IMR-90 (cell line): ENCODE data around the gene MRPS5. TPM values are rescaled to one million over a fixed set of nuclear protein-coding genes. Genes with fewer than 3 reads are reported as not detected.

Experiments used
- ATAC-seq: fragments of 200-7000 bp; cut with Tn5 transposase; 2 replicates; pipeline ENCODE4 v1.9.1; 2020; ENCODE audit warnings: low read depth, mild to moderate bottlenecking, moderate library complexity
- BruUV-seq: library from RNA; stranded (reverse); fragments of 400-500 nt; replicated peaks from 2 replicates; lab custom pipeline; 2021; lab: Mats Ljungman, UMichigan
- CTCF ChIA-PET: fragments of 300-600 bp; formaldehyde crosslinking; extraction: SDS; loops from one replicate; lab custom pipeline; 2021; ENCODE audit warnings: antibody characterized with exemption; lab: Yijun Ruan, JAX
- POLR2A ChIA-PET: fragments of 300-600 bp; sonication (Branson Sonifier 250); formaldehyde crosslinking; loops from one replicate; lab custom pipeline; 2022; ENCODE audit warnings: antibody characterized with exemption; ENCODE audit not compliant: unreplicated experiment; lab: Charles Lee
- DNase-seq: peaks from one replicate; pipeline ENCODE4 v3.0.0; 2013
- H2AFZ ChIP-seq: replicated peaks from 2 replicates; pipeline ENCODE3; 2013; ENCODE audit warnings: low read length, mild to moderate bottlenecking; ENCODE audit not compliant: poor library complexity
- H2AK5ac ChIP-seq: 2 replicates; pipeline ENCODE4 v1.6.1; 2013; ENCODE audit warnings: low read depth, low read length, inconsistent platforms
- H2AK9ac ChIP-seq: replicated peaks from 2 replicates; pipeline ENCODE3; 2013; ENCODE audit warnings: mild to moderate bottlenecking, low read depth, low read length, moderate library complexity; ENCODE audit not compliant: poor library complexity
- H2BK120ac ChIP-seq: 2 replicates; pipeline ENCODE4 v1.6.1; 2013; ENCODE audit warnings: low read depth, low read length, inconsistent platforms
- H2BK15ac ChIP-seq: 3 replicates; pipeline ENCODE4 v1.6.1; 2013; ENCODE audit warnings: low read depth, low read length, inconsistent platforms
- H2BK20ac ChIP-seq: 2 replicates; pipeline ENCODE4 v1.6.1; 2013; ENCODE audit warnings: low read depth, mild to moderate bottlenecking, inconsistent platforms, low read length, moderate library complexity
- H2BK5ac ChIP-seq: 2 replicates; pipeline ENCODE4 v1.6.1; 2013; ENCODE audit warnings: mild to moderate bottlenecking, low read depth, low read length, inconsistent platforms; ENCODE audit not compliant: poor library complexity, severe bottlenecking
- H3K14ac ChIP-seq: replicated peaks from 2 replicates; pipeline ENCODE4 v1.6.1; 2013; ENCODE audit warnings: low read depth, low read length, inconsistent platforms
- H3K18ac ChIP-seq: 2 replicates; pipeline ENCODE4 v1.6.1; 2013; ENCODE audit warnings: low read depth, low read length, control low read depth
- H3K23ac ChIP-seq: 2 replicates; pipeline ENCODE4 v1.6.1; 2013; ENCODE audit warnings: low read depth, low read length, inconsistent platforms
- H3K27ac ChIP-seq: 2 replicates; pipeline ENCODE4 v1.5.1; 2013; ENCODE audit warnings: mild to moderate bottlenecking, control low read depth, low read length; ENCODE audit not compliant: insufficient read depth
- H3K27me3 ChIP-seq: 2 replicates; pipeline ENCODE4 v1.6.1; 2013; ENCODE audit warnings: low read length; ENCODE audit not compliant: control insufficient read depth, insufficient read depth
- H3K36me3 ChIP-seq: 2 replicates; pipeline ENCODE4 v1.6.1; 2013; ENCODE audit warnings: low read length, mixed read lengths; ENCODE audit not compliant: control insufficient read depth, insufficient read depth
- H3K4ac ChIP-seq: 2 replicates; pipeline ENCODE4 v1.6.1; 2013; ENCODE audit warnings: low read depth, low read length, inconsistent platforms
- H3K4me1 ChIP-seq: 2 replicates; pipeline ENCODE4 v1.6.1; 2013; ENCODE audit warnings: low read length, mixed read lengths; ENCODE audit not compliant: control insufficient read depth, insufficient read depth
- H3K4me2 ChIP-seq: 2 replicates; pipeline ENCODE4 v1.6.1; 2013; ENCODE audit warnings: low read depth, mild to moderate bottlenecking, control low read depth, low read length, moderate library complexity
- H3K4me3 ChIP-seq: 2 replicates; pipeline ENCODE4 v1.5.1; 2013; ENCODE audit warnings: low read depth, mild to moderate bottlenecking, control low read depth, low read length, moderate library complexity; ENCODE audit not compliant: insufficient read depth
- H3K56ac ChIP-seq: 2 replicates; pipeline ENCODE4 v1.6.1; 2013; ENCODE audit warnings: low read length, inconsistent platforms; ENCODE audit not compliant: insufficient read depth; ENCODE audit errors: extremely low read depth
- H3K79me1 ChIP-seq, 2 experiments: 2 replicates each; pipeline ENCODE4 v1.6.1; 2013; ENCODE audit warnings: low read length in 2 of 2, inconsistent platforms in 1 of 2, low read depth in 1 of 2
- H3K9ac ChIP-seq: 2 replicates; pipeline ENCODE4 v1.6.1; 2013; ENCODE audit warnings: low read depth, low read length, control low read depth
- H3K9me1 ChIP-seq: 2 replicates; pipeline ENCODE4 v1.6.1; 2013; ENCODE audit warnings: low read length, inconsistent platforms; ENCODE audit not compliant: insufficient read depth
- H3K9me3 ChIP-seq: 2 replicates; pipeline ENCODE4 v1.6.1; 2013; ENCODE audit warnings: low read length; ENCODE audit not compliant: control insufficient read depth, insufficient read depth
- H4K20me1 ChIP-seq: 2 replicates; pipeline ENCODE4 v1.6.1; 2013; ENCODE audit warnings: low read length, inconsistent platforms; ENCODE audit not compliant: insufficient read depth
- H4K5ac ChIP-seq: 2 replicates; pipeline ENCODE4 v1.6.1; 2013; ENCODE audit warnings: mild to moderate bottlenecking, low read depth, low read length, control low read depth
- H4K8ac ChIP-seq, 2 experiments: 2 replicates each; pipeline ENCODE4 v1.6.1; 2013; ENCODE audit warnings: low read depth in 2 of 2, low read length in 2 of 2, control low read depth in 1 of 2, inconsistent platforms in 1 of 2
- H4K91ac ChIP-seq: 2 replicates; pipeline ENCODE4 v1.6.1; 2013; ENCODE audit warnings: low read depth, low read length, inconsistent platforms; ENCODE audit not compliant: insufficient read depth
- BHLHE40 ChIP-seq: fragments of 150-350 bp; IDR thresholded peaks from 2 replicates; pipeline ENCODE4 v1.6.1; 2016; ENCODE audit warnings: mild to moderate bottlenecking, low read depth, low read length
- CEBPB ChIP-seq: IDR thresholded peaks from 2 replicates; pipeline ENCODE4 v1.6.1; 2012; ENCODE audit warnings: low read depth, low read length, improper control_type of control experiment
- CHD1 ChIP-seq: IDR thresholded peaks from 2 replicates; pipeline ENCODE4 v1.6.1; 2012; ENCODE audit warnings: low read depth, low read length, improper control_type of control experiment
- FOS ChIP-seq: fragments of 150-350 bp; IDR thresholded peaks from 2 replicates; pipeline ENCODE4 v1.6.1; 2016; ENCODE audit warnings: low read depth, low read length
- MAZ ChIP-seq: IDR thresholded peaks from 2 replicates; pipeline ENCODE4 v1.6.1; 2012; ENCODE audit warnings: low read depth, mild to moderate bottlenecking, low read length, improper control_type of control experiment, moderate library complexity, borderline replicate concordance
- MXI1 ChIP-seq: IDR thresholded peaks from 2 replicates; pipeline ENCODE4 v1.6.1; 2012; ENCODE audit warnings: low read depth, mild to moderate bottlenecking, low read length, moderate library complexity, borderline replicate concordance
- NFE2L2 ChIP-seq: fragments of 150-350 bp; IDR thresholded peaks from 2 replicates; pipeline ENCODE4 v1.6.1; 2016; ENCODE audit warnings: low read depth, mild to moderate bottlenecking, low read length
- POLR2A ChIP-seq: IDR thresholded peaks from 2 replicates; pipeline ENCODE4 v1.6.1; 2012; ENCODE audit warnings: mild to moderate bottlenecking, low read depth, low read length
- RAD21 ChIP-seq: IDR thresholded peaks from 2 replicates; pipeline ENCODE4 v1.6.1; 2012; ENCODE audit warnings: low read length, improper control_type of control experiment
- RFX5 ChIP-seq: IDR thresholded peaks from 2 replicates; pipeline ENCODE4 v1.8.0; 2012; ENCODE audit warnings: low read depth, mild to moderate bottlenecking, low read length, moderate library complexity
- SMC3 ChIP-seq: fragments of 150-350 bp; IDR thresholded peaks from 2 replicates; pipeline ENCODE4 v1.6.1; 2016; ENCODE audit warnings: low read depth, mild to moderate bottlenecking, antibody characterized with exemption, low read length, moderate library complexity
- USF2 ChIP-seq: fragments of 150-350 bp; IDR thresholded peaks from 2 replicates; pipeline ENCODE4 v1.6.1; 2017; ENCODE audit warnings: mild to moderate bottlenecking, antibody characterized with exemption, low read length, low read depth
- WGBS, 2 experiments: methylation state at CpG; one replicate each; pipeline versions ENCODE4 v1.1.5 to v1.1.7; 2013; ENCODE audit warnings: missing lambda C conversion rate in 2 of 2; ENCODE audit not compliant: insufficient read length in 1 of 2; ENCODE audit errors: extremely low coverage in 2 of 2; 5-methylcytosine and 5-hydroxymethylcytosine counted together
- dilution Hi-C: fragments of 300-500 bp; cut with HindIII; formaldehyde crosslinking; loops from one replicate; pipeline ENCODE4 v1.14.3; 2018; ENCODE audit warnings: low sequenced_read_pairs; ENCODE audit not compliant: unreplicated experiment
- in situ Hi-C: fragments of 300-500 bp; cut with MboI; formaldehyde crosslinking; loops from 3 replicates; pipeline ENCODE4 v1.14.3; 2019; ENCODE audit warnings: low sequenced_read_pairs, inconsistent platforms, mixed read lengths
- intact Hi-C: fragments of 100-400 bp; cut with micrococcal nuclease; formaldehyde crosslinking; loops from 2 replicates; pipeline ENCODE4 v1.10.0; 2022
- polyA plus RNA-seq, 3 experiments: library from polyadenylated mRNA; depleted of rRNA; stranded (reverse); fragments of >200 nt; gene quantifications; 2 replicates each; pipeline ENCODE4 v1.2.3, GENCODE V29; 2012; ENCODE audit warnings: low replicate concordance in 1 of 3
- total RNA-seq: library from RNA; depleted of rRNA; stranded (reverse); fragments of >200 nt; gene quantifications from 2 replicates; pipeline ENCODE4 v1.2.3, GENCODE V29; 2012
- TF ChIP-seq, protein P1 (sequence below): conservative IDR thresholded peaks from 2 replicates; pipeline ENCODE4 v1.5.1; 2012; ENCODE audit warnings: mild to moderate bottlenecking, low read depth, low read length, improper control_type of control experiment

MRPS5 gene
- total and polyA plus RNA-seq, 2 of the 4 experiments (the other 2 are of a cell fraction), result 27.6 to 44.1 TPM

- no peak overlapping the region for H3K4ac ChIP-seq
- H2AFZ ChIP-seq, result no peak overlapping the region
- H2BK5ac ChIP-seq, result no peak overlapping the region
- H3K23ac ChIP-seq, result no peak overlapping the region
- no peaks in the 10 kb centered on the region for H3K9me1 ChIP-seq
- H3K4me1 ChIP-seq, result peaks cover 2% of the 10 kb centered on the region; the same call in 1 of the 2 replicates
- no peak overlapping the region for H4K91ac ChIP-seq
- H3K4me2 ChIP-seq, result no peak overlapping the region
- no peak overlapping the region for H2AK9ac ChIP-seq
- no peaks in the 10 kb centered on the region for H3K36me3 ChIP-seq
- no peaks in the 10 kb centered on the region for H4K20me1 ChIP-seq
- no peak overlapping the region for H3K14ac ChIP-seq
- no peaks in the 10 kb centered on the region for H3K9me3 ChIP-seq
- 50% methylated on average over 1 of the region's 11 CpGs; no CpG with 5 or more reads in 1 of the 2 experiments for WGBS, 2 experiments
- POLR2A ChIA-PET, result no interaction called here
- BruUV-seq, result no TSS peak
- H3K9ac ChIP-seq, result no peak overlapping the region
- H3K27me3 ChIP-seq, result peaks cover 31% of the 10 kb centered on the region
- no peak overlapping the region for H4K5ac ChIP-seq
- H2BK15ac ChIP-seq, result no peak overlapping the region
- intact Hi-C loops, result no loop called here
- no peak overlapping the region for H3K18ac ChIP-seq
- no peak overlapping the region for H3K4me3 ChIP-seq
- no peak overlapping the region for H3K27ac ChIP-seq
- H4K8ac ChIP-seq, result no peak overlapping the region
- no peak overlapping the region for H3K56ac ChIP-seq
- dilution Hi-C loops, result no loop called here
- H3K79me1 ChIP-seq, result no peaks in the 10 kb centered on the region
- no peak overlapping the region for H2BK120ac ChIP-seq
- in situ Hi-C loops, result no loop called here
- ATAC-seq, result no peak
- no peak overlapping the region for H2BK20ac ChIP-seq
- CTCF ChIA-PET, result interaction anchor here (1.6 kb wide), 1 partner anchor 15 kb away, joined by 4 read pairs; no protein-coding TSS in a partner anchor
- DNase-seq, result no peak
- H2AK5ac ChIP-seq, result no peak overlapping the region
- TF ChIP-seq RFX5 (no peak), CHD1 (no peak), CEBPB (no peak), MXI1 (no peak), NFE2L2 (no peak), FOS (no peak), SMC3 (no peak), BHLHE40 (no peak), USF2 (no peak), MAZ (no peak), POLR2A (no peak), RAD21 (no peak)
- TF ChIP-seq, protein P1, sequence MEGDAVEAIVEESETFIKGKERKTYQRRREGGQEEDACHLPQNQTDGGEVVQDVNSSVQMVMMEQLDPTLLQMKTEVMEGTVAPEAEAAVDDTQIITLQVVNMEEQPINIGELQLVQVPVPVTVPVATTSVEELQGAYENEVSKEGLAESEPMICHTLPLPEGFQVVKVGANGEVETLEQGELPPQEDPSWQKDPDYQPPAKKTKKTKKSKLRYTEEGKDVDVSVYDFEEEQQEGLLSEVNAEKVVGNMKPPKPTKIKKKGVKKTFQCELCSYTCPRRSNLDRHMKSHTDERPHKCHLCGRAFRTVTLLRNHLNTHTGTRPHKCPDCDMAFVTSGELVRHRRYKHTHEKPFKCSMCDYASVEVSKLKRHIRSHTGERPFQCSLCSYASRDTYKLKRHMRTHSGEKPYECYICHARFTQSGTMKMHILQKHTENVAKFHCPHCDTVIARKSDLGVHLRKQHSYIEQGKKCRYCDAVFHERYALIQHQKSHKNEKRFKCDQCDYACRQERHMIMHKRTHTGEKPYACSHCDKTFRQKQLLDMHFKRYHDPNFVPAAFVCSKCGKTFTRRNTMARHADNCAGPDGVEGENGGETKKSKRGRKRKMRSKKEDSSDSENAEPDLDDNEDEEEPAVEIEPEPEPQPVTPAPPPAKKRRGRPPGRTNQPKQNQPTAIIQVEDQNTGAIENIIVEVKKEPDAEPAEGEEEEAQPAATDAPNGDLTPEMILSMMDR, result no peak
These were observed 59.9 kb downstream of the MRPS5 start for GRCh38 chr2:95061601-95062183.
